ENCODE results near the gene EVX2. TPM values are rescaled to one million over a fixed set of nuclear protein-coding genes. Genes with fewer than 3 reads are reported as not detected.

The EVX2 gene
- total and polyA plus RNA-seq, 8 donors, result not detected

GRCh38 chr2:176109946-176110345, 26.2 kb upstream of the EVX2 start:
- intact Hi-C loops (cut with DNase I; ENCODE audit: low total_unique reads), result no loop called here
- DNase-seq, result no peak
- WGBS, 5 donors, result 10 to 22% (median 13%) methylated on average over 4 of the region's 4 CpGs
- peaks cover 0 to 21% (median 0%) of the 10 kb centered on the region in 4 donors for H3K9me3 ChIP-seq
- peaks cover 21 to 49% (median 34%) of the 10 kb centered on the region in 4 donors for H3K4me1 ChIP-seq
- no peaks in the 10 kb centered on the region for H3K36me3 ChIP-seq
- H3K27ac ChIP-seq, result no peak overlapping the region
- H3K4me3 ChIP-seq, result no peak overlapping the region
- TF ChIP-seq EP300 (IDR thresholded peaks at IDR 0.05) (no peak), POLR2A (IDR thresholded peaks at IDR 0.05) (no peak), CTCF (IDR thresholded peaks at IDR 0.05) (no peak), POLR2AphosphoS5 (IDR thresholded peaks at IDR 0.05) (no peak)
- H3K27me3 ChIP-seq, result peaks cover 56 to 100% (median 99%) of the 10 kb centered on the region in 3 donors

GRCh38 chr2:176109192-176109901, 25.6 kb upstream of the EVX2 start:
- no peaks in the 10 kb centered on the region for H3K36me3 ChIP-seq
- intact Hi-C loops (cut with DNase I; ENCODE audit: low total_unique reads), result no loop called here
- H3K4me1 ChIP-seq, result peaks cover 27 to 55% (median 40%) of the 10 kb centered on the region in 4 donors
- no peak overlapping the region for H3K27ac ChIP-seq
- DNase-seq, result no peak
- TF ChIP-seq POLR2AphosphoS5 (IDR thresholded peaks at IDR 0.05) (no peak), CTCF (IDR thresholded peaks at IDR 0.05) (no peak), EP300 (IDR thresholded peaks at IDR 0.05) (no peak), POLR2A (IDR thresholded peaks at IDR 0.05) (no peak)
- 8 to 13% (median 11%) methylated on average over 26 of the region's 26 CpGs for WGBS, 5 donors
- peaks cover 56 to 100% (median 99%) of the 10 kb centered on the region in 3 donors for H3K27me3 ChIP-seq
- H3K4me3 ChIP-seq, result no peak overlapping the region
- peaks cover 0 to 25% (median 0%) of the 10 kb centered on the region in 4 donors for H3K9me3 ChIP-seq

GRCh38 chr2:176107731-176108181, 24.0 kb upstream of the EVX2 start:
- WGBS, 5 donors, result 1 to 6% (median 4%) methylated on average over 16 to 59 of the region's 59 CpGs

More at GRCh38 chr2:176107731-176108181, 24.0 kb upstream of the EVX2 start:
- H3K4me3 ChIP-seq, result peak overlapping the region in 2 of 4 donors; percentile 2 to 13
- H3K9me3 ChIP-seq, result peaks cover 0 to 25% (median 0%) of the 10 kb centered on the region in 4 donors
- peaks cover 30 to 61% (median 44%) of the 10 kb centered on the region in 4 donors for H3K4me1 ChIP-seq
- no peak for DNase-seq
- no peaks in the 10 kb centered on the region for H3K36me3 ChIP-seq
- H3K27ac ChIP-seq, result no peak overlapping the region
- intact Hi-C loops (cut with DNase I; ENCODE audit: low total_unique reads), result no loop called here
- no peak for TF ChIP-seq CTCF (IDR thresholded peaks at IDR 0.05)
- no peak for TF ChIP-seq EP300 (IDR thresholded peaks at IDR 0.05)
- TF ChIP-seq POLR2AphosphoS5 (IDR thresholded peaks at IDR 0.05), result no peak
- TF ChIP-seq POLR2A (IDR thresholded peaks at IDR 0.05), result no peak
- peaks cover 63 to 100% (median 99%) of the 10 kb centered on the region in 3 donors for H3K27me3 ChIP-seq

All from stomach (tissue), 9 donors.